Thymus (tissue), 11 donors: ENCODE results near the gene TRIM14. TPM values are rescaled to one million over a fixed set of nuclear protein-coding genes. Genes with fewer than 3 reads are reported as not detected.
"Not testable (repeated sequence)": the region's sequence is repeated elsewhere in the genome, so short reads cannot be mapped to it uniquely, and the experiment has no call there.

ENCODE experiments used
- DNase-seq, 9 donors: peaks; one replicate each; pipeline ENCODE4 v3.0.0-alpha.2; 2013; ENCODE audit warnings: low spot score in 9 of 9, low read depth in 6 of 9, missing footprints in 1 of 9
- H3K27ac ChIP-seq, 2 donors: one replicate each; pipeline ENCODE4 v1.5.1; 2013; ENCODE audit warnings: control low read depth in 1 of 2, low read depth in 1 of 2, low read length in 1 of 2, mild to moderate bottlenecking in 1 of 2, moderate library complexity in 1 of 2
- H3K27me3 ChIP-seq, 2 donors: one replicate each; pipeline ENCODE4 v1.5.1; 2013; ENCODE audit warnings: low read length in 1 of 2; ENCODE audit not compliant: control insufficient read depth in 2 of 2, insufficient read depth in 1 of 2
- H3K36me3 ChIP-seq, 2 donors: one replicate each; pipeline ENCODE4 v1.5.1; 2013; ENCODE audit warnings: low read length in 1 of 2, mild to moderate bottlenecking in 1 of 2, moderate library complexity in 1 of 2; ENCODE audit not compliant: control insufficient read depth in 2 of 2, insufficient read depth in 2 of 2
- H3K4me1 ChIP-seq, 2 donors: one replicate each; pipeline ENCODE4 v1.5.1; 2013; ENCODE audit warnings: low read length in 2 of 2; ENCODE audit not compliant: control insufficient read depth in 2 of 2, insufficient read depth in 2 of 2
- H3K4me3 ChIP-seq, 2 donors: one replicate each; pipeline ENCODE4 v1.5.1; 2013; ENCODE audit warnings: low read length in 2 of 2, control low read depth in 1 of 2, mild to moderate bottlenecking in 1 of 2
- H3K9me3 ChIP-seq, 2 donors: one replicate each; pipeline ENCODE4 v1.5.1; 2013; ENCODE audit warnings: low read length in 1 of 2, mild to moderate bottlenecking in 1 of 2; ENCODE audit not compliant: control insufficient read depth in 2 of 2, insufficient read depth in 1 of 2
- WGBS: extraction: QIAGEN DNeasy Blood & Tissue Kit; methylation state at CpG from one replicate; pipeline ENCODE4 v1.1.7; 2013; 5-methylcytosine and 5-hydroxymethylcytosine counted together
- polyA plus RNA-seq: library from polyadenylated mRNA; stranded (reverse); fragments of 200-250 nt; gene quantifications from one replicate; pipeline ENCODE4 v1.2.3, GENCODE V29; 2013
- total RNA-seq: library from RNA; stranded (reverse); fragments of 120-200 nt; gene quantifications from one replicate; pipeline ENCODE4 v1.2.4, GENCODE V29; 2013
- donor health status: healthy.

Gene TRIM14
- total and polyA plus RNA-seq, 2 donors = 12.7 to 16.4 TPM

DNA sequence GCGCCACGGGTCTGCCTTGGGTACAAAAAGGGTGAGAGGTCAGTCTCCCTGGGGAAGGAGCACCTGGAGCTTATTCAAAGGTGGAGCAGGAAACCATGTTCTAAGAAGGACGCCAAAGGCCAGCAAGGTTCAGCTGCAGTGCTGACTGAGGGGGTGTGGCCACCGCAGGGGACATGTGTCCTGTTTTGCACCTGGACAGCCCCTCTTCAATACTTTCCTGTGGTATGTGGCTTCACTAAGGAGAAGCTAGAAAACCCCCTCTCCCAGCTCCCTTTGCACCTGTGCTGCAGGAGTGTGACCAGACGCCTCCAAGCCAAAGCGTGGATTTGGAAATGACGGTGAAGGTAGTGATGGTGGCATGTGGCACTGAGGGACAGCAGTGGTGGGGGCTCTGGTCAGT, 23.6 kb downstream of the TRIM14 start:
- Histone ChIP-seq H3K9me3 (no peaks in the 10 kb centered on the region), H3K27ac (no peak overlapping the region), H3K4me1 (peaks cover 34 to 63% of the 10 kb centered on the region in 2 donors), H3K36me3 (peaks cover 34 to 52% of the 10 kb centered on the region in 2 donors), H3K27me3 (no peaks in the 10 kb centered on the region), H3K4me3 (no peak overlapping the region)
- WGBS = 96% methylated on average over 7 of the region's 7 CpGs
- no peak for DNase-seq

GRCh38 chr9:98094851-98095250, 24.2 kb downstream of the TRIM14 start:
- Histone ChIP-seq H3K4me3 (no peak overlapping the region), H3K9me3 (no peaks in the 10 kb centered on the region), H3K36me3 (peaks cover 34 to 51% of the 10 kb centered on the region in 2 donors), H3K27me3 (no peaks in the 10 kb centered on the region), H3K4me1 (peaks cover 30 to 59% of the 10 kb centered on the region in 2 donors), H3K27ac (peak overlapping the region in 1 of 2 donors; percentile 3)
- no peak for DNase-seq
- WGBS = 99% methylated on average over 16 of the region's 16 CpGs

GRCh38 chr9:98094316-98094715, 24.7 kb downstream of the TRIM14 start:
- Histone ChIP-seq H3K4me3 (no peak overlapping the region), H3K27me3 (no peaks in the 10 kb centered on the region), H3K4me1 (peaks cover 25 to 57% of the 10 kb centered on the region in 2 donors), H3K9me3 (no peaks in the 10 kb centered on the region), H3K27ac (peak overlapping the region in 1 of 2 donors; percentile 43), H3K36me3 (peaks cover 34 to 50% of the 10 kb centered on the region in 2 donors)
- WGBS = 88% methylated on average over 4 of the region's 4 CpGs
- no peak for DNase-seq

DNA sequence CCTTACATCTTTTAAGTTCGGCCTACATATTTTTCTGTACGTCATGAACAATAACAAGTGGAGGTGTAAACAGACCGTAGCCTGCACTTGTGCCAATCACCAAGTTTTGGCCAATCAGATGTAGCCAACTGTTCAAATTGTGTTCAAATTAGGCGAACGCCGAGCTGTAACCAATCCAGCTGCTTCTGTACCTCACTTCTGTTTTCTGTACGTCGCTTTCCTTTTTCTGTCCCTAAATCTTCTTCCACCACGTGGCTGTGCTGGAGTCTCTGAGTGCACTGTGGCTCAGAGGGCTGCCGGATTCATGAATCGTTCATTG, 26.4 kb downstream of the TRIM14 start:
- 79% methylated on average over 11 of the region's 11 CpGs for WGBS
- peaks cover 34 to 42% of the 10 kb centered on the region in 2 donors for H3K36me3 ChIP-seq
- H3K4me1 ChIP-seq = peaks cover 10 to 45% of the 10 kb centered on the region in 2 donors
- H3K4me3 ChIP-seq = no peak overlapping the region
- no peaks in the 10 kb centered on the region for H3K9me3 ChIP-seq
- DNase-seq = peak in 4 of 9 donors; percentile 60 to 85 (median 71)
- H3K27ac ChIP-seq = peak overlapping the region; percentile 44 to 74
- no peaks in the 10 kb centered on the region for H3K27me3 ChIP-seq

- WGBS = 93% methylated on average over 17 of the region's 17 CpGs
- Histone ChIP-seq H3K4me1 (peaks cover 6 to 44% of the 10 kb centered on the region in 2 donors), H3K4me3 (peak overlapping the region in 1 of 2 donors; percentile 45), H3K27me3 (no peaks in the 10 kb centered on the region), H3K27ac (peak overlapping the region; percentile 44 to 57), H3K9me3 (no peaks in the 10 kb centered on the region), H3K36me3 (peaks cover 40% of the 10 kb centered on the region in 2 donors)
- DNase-seq = no peak
Observed at GRCh38 chr9:98091735-98092612, 27.0 kb downstream of the TRIM14 start.

DNA sequence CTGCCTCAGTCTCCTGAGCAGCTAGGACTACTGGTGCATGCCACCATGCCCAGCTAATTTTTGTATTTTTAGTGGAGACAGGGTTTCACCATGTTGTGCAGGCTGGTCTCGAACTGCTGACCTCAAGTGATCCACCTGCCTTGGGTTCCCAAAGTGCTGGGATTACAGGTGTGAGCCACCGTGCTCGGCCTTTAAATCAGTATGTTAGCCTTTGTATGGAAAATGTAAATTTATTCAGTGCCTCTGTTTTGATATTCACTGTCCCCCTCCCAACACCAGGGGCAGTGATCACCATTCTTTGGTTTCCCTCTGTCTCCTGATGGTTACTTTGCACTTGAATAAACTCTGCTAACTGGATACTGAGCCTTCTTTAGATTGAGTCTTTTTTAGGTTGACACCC, 28.3 kb downstream of the TRIM14 start:
- DNase-seq, H3K27me3 ChIP-seq, H3K27ac ChIP-seq, H3K9me3 ChIP-seq, H3K4me3 ChIP-seq: not testable (repeated sequence)
- 99% methylated on average over 3 of the region's 3 CpGs for WGBS
- Histone ChIP-seq H3K36me3 (peaks cover 39 to 41% of the 10 kb centered on the region in 2 donors), H3K4me1 (peaks cover 6 to 47% of the 10 kb centered on the region in 2 donors)

DNA sequence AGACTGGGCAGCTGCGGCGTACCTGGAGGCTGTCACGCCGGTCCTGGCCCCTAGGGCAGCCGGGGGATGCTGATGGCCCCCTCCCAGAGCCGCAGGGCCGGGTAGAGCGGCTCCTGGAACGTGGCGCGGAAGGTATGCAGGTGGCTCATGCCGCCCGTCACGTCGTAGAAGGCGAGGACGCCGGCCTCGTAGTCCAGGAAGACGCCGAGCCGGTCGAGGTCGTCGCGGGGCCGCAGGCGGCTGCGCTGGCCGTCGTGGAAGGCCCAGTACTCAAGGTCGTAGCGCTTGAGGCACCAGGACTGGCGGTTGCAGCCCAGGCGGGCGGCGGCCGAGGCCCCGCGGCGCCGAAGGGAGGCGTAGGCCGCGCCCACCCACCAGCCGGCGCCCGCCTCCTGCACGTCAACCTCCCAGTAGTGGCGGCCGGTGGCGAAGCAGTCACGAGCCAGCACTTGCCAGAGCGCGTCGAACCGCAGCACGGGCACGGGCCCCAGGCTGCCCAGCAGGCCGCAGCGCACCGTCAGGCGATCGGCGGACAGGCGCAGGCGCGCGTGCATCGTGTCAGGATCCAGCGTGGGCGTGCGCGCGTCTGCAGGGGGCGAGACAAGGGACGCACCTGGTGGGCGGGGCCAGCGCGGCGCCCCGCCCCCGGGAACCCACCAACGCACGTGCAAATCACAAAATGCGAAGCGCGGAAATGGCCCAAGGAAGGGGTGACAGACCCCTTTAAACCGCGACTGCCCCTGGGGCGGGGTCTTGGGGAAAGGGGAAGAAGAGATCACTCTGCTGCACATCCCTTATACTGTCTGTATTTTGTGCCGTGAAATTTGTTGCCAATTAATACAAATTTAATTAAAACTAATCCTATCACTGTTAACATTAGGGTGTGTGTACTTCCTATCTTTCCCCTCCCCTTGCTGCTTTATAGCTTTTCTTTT, 31.3 kb downstream of the TRIM14 start:
- Histone ChIP-seq H3K27ac (peak overlapping the region; percentile 46 to 53), H3K4me1 (peaks cover 2 to 33% of the 10 kb centered on the region in 2 donors), H3K4me3 (peak overlapping the region in 1 of 2 donors; percentile 29), H3K36me3 (peaks cover 34 to 43% of the 10 kb centered on the region in 2 donors), H3K27me3 (no peaks in the 10 kb centered on the region), H3K9me3 (no peaks in the 10 kb centered on the region)
- DNase-seq = peak in 4 of 9 donors; percentile 67 to 88 (median 86)
- 88% methylated on average over 92 of the region's 92 CpGs for WGBS

GRCh38 chr9:98086461-98086860, 32.6 kb downstream of the TRIM14 start:
- peak overlapping the region in 1 of 2 donors; percentile 17 for H3K27ac ChIP-seq
- no peak for DNase-seq
- peaks cover 42 to 54% of the 10 kb centered on the region in 2 donors for H3K36me3 ChIP-seq
- peaks cover 0 to 24% of the 10 kb centered on the region in 2 donors for H3K4me1 ChIP-seq
- no peak overlapping the region for H3K4me3 ChIP-seq
- H3K27me3 ChIP-seq = no peaks in the 10 kb centered on the region
- H3K9me3 ChIP-seq = no peaks in the 10 kb centered on the region
- 98% methylated on average over 4 of the region's 4 CpGs for WGBS
